Diencephalon (tissue), 1 donor: ENCODE measurements around the gene GABRB3. TPM values are rescaled to one million over a fixed set of nuclear protein-coding genes. Genes with fewer than 3 reads are reported as not detected.

Source experiments
- total RNA-seq: library from RNA; depleted of rRNA; stranded (reverse); fragments of >200 nt; gene quantifications from one replicate; pipeline ENCODE4 v1.2.3, GENCODE V29; 2014

Gene GABRB3
- total RNA-seq = 141 TPM

GRCh38 chr15:26772154-26773066 is at the start of gene GABRB3:
TSS of gene GABRB3 (minus strand) at chr15:26773066.

Other genes with a start within 250 kb of the GABRB3 start
- gene GABRA5, start 94.0 kb upstream of the GABRB3 start, total RNA-seq = 103 TPM
- gene GABRG3, start 198.1 kb upstream of the GABRB3 start, total RNA-seq = 42.9 TPM